Osteocyte (in vitro differentiated cells): ENCODE data around the gene FBH1. TPM values are rescaled to one million over a fixed set of nuclear protein-coding genes. Genes with fewer than 3 reads are reported as not detected.
"Not testable (repeated sequence)": the region's sequence is repeated elsewhere in the genome, so short reads cannot be mapped to it uniquely, and the experiment has no call there.

ENCODE experiments used
- DNase-seq: peaks from one replicate; pipeline ENCODE4 v3.0.0; 2021; ENCODE audit warnings: mixed read lengths; ENCODE audit not compliant: unreplicated experiment; ENCODE audit errors: extremely low spot score
- H3K27ac Mint-ChIP-seq: one replicate; pipeline ENCODE4 v1.8.0; 2021; ENCODE audit warnings: mild to moderate bottlenecking, mixed read lengths; ENCODE audit not compliant: unreplicated experiment
- H3K27me3 Mint-ChIP-seq: one replicate; pipeline ENCODE4 v1.8.0; 2021; ENCODE audit warnings: mixed read lengths; ENCODE audit not compliant: unreplicated experiment
- H3K36me3 Mint-ChIP-seq: one replicate; pipeline ENCODE4 v1.8.0; 2021; ENCODE audit warnings: mixed read lengths; ENCODE audit not compliant: unreplicated experiment
- H3K4me1 Mint-ChIP-seq: one replicate; pipeline ENCODE4 v1.8.0; 2021; ENCODE audit warnings: mixed read lengths; ENCODE audit not compliant: unreplicated experiment
- H3K4me3 Mint-ChIP-seq: one replicate; pipeline ENCODE4 v1.8.0; 2021; ENCODE audit warnings: mild to moderate bottlenecking, moderate library complexity, mixed read lengths; ENCODE audit not compliant: unreplicated experiment
- H3K9me3 Mint-ChIP-seq: one replicate; pipeline ENCODE4 v1.8.0; 2021; ENCODE audit warnings: mixed read lengths; ENCODE audit not compliant: unreplicated experiment
- total RNA-seq: library from RNA; stranded (reverse); gene quantifications from 2 replicates; pipeline ENCODE4 v1.2.1, GENCODE V29; 2021
- TF ChIP-seq, protein P1 (sequence below): fragments of 200-600 bp; sonication (generic); IDR thresholded peaks from 2 replicates; pipeline ENCODE4 v1.5.0; 2021; ENCODE audit warnings: antibody characterized with exemption, mild to moderate bottlenecking, moderate library complexity

FBH1 gene
- total RNA-seq, 1 donor from 2014 or later, result 86.1 TPM

- H3K4me3 Mint-ChIP-seq, result no peak overlapping the region
- no peaks in the 10 kb centered on the region for H3K36me3 Mint-ChIP-seq
- TF ChIP-seq, protein P1, sequence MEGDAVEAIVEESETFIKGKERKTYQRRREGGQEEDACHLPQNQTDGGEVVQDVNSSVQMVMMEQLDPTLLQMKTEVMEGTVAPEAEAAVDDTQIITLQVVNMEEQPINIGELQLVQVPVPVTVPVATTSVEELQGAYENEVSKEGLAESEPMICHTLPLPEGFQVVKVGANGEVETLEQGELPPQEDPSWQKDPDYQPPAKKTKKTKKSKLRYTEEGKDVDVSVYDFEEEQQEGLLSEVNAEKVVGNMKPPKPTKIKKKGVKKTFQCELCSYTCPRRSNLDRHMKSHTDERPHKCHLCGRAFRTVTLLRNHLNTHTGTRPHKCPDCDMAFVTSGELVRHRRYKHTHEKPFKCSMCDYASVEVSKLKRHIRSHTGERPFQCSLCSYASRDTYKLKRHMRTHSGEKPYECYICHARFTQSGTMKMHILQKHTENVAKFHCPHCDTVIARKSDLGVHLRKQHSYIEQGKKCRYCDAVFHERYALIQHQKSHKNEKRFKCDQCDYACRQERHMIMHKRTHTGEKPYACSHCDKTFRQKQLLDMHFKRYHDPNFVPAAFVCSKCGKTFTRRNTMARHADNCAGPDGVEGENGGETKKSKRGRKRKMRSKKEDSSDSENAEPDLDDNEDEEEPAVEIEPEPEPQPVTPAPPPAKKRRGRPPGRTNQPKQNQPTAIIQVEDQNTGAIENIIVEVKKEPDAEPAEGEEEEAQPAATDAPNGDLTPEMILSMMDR, result no peak
- H3K9me3 Mint-ChIP-seq, result no peaks in the 10 kb centered on the region
- no peak overlapping the region for H3K27ac Mint-ChIP-seq
- DNase-seq, result no peak
- H3K4me1 Mint-ChIP-seq, result peaks cover 6% of the 10 kb centered on the region
- H3K27me3 Mint-ChIP-seq, result peaks cover 2% of the 10 kb centered on the region
These were observed 70.3 kb downstream of the FBH1 start for GRCh38 chr10:5960070-5960972.

GRCh38 chr10:5960973-5961275 is 70.9 kb downstream of the FBH1 start:
- H3K27me3 Mint-ChIP-seq, H3K36me3 Mint-ChIP-seq, H3K9me3 Mint-ChIP-seq, H3K4me1 Mint-ChIP-seq, DNase-seq, H3K27ac Mint-ChIP-seq, H3K4me3 Mint-ChIP-seq: not testable (repeated sequence)

GRCh38 chr10:5961405-5962100 is 71.5 kb downstream of the FBH1 start:
- H3K4me1 Mint-ChIP-seq, result peaks cover 6% of the 10 kb centered on the region
- peaks cover 2% of the 10 kb centered on the region for H3K27me3 Mint-ChIP-seq
- H3K4me3 Mint-ChIP-seq, result no peak overlapping the region
- no peak overlapping the region for H3K27ac Mint-ChIP-seq
- H3K9me3 Mint-ChIP-seq, result no peaks in the 10 kb centered on the region
- TF ChIP-seq, protein P1, result no peak
- DNase-seq, result no peak
- H3K36me3 Mint-ChIP-seq, result no peaks in the 10 kb centered on the region

DNA sequence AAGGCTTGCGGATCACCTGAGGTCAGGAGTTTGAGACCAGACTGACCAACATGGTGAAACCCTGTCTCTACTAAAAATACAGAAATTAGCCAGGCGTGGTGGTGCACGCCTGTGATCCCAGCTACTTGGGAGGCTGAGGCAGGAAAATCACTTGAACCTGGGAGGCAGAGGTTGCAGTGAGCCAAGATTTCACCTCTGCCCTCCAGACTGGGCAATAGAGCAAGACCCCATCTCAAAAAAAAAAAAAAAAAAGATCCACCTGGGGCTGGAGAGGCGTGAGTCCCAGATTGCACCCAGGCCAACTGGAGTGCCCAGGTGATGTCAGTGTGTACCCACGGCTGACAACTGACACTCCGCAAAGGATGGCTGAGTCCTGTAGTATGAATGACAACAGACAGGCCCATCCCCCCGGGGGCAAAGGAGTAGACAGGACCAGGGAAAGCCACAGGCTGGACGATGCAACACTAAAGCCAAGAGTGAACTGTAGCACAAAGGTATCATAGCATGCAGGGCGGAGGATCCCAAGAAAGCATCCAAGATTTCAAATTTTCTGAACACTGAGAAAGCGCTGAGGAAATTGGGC is 72.4 kb downstream of the FBH1 start:
- not testable (repeated sequence) for H3K4me1 Mint-ChIP-seq, H3K4me3 Mint-ChIP-seq, DNase-seq, H3K36me3 Mint-ChIP-seq, H3K9me3 Mint-ChIP-seq, H3K27me3 Mint-ChIP-seq, H3K27ac Mint-ChIP-seq

GRCh38 chr10:5963071-5963470 is 73.0 kb downstream of the FBH1 start:
- Mint-ChIP-seq H3K36me3 (no peaks in the 10 kb centered on the region), H3K9me3 (no peaks in the 10 kb centered on the region), H3K27me3 (peaks cover 2% of the 10 kb centered on the region), H3K27ac (no peak overlapping the region), H3K4me3 (no peak overlapping the region), H3K4me1 (peaks cover 3% of the 10 kb centered on the region)
- TF ChIP-seq, protein P1, result no peak
- no peak for DNase-seq

- Mint-ChIP-seq H3K36me3 (no peaks in the 10 kb centered on the region), H3K4me3 (no peak overlapping the region), H3K27me3 (peaks cover 2% of the 10 kb centered on the region), H3K9me3 (no peaks in the 10 kb centered on the region), H3K27ac (no peak overlapping the region), H3K4me1 (peaks cover 3% of the 10 kb centered on the region)
- TF ChIP-seq, protein P1, result no peak
- no peak for DNase-seq
These were observed 73.5 kb downstream of the FBH1 start for GRCh38 chr10:5963591-5963990.
